HFF-Myc (cell line): Measurements from ENCODE around the gene SMAD6.

Experiments used
- DNase-seq: peaks from one replicate; pipeline ENCODE4 v3.0.0-alpha.2; 2011; ENCODE audit warnings: low read depth; ENCODE audit errors: extremely low read depth
- H3K4me3 ChIP-seq: replicated peaks from 2 replicates; pipeline ENCODE4 v1.5.1; 2011; ENCODE audit warnings: low read depth, mild to moderate bottlenecking, control low read depth, low read length
- CTCF ChIP-seq: IDR thresholded peaks from 2 replicates; pipeline ENCODE4 v1.5.1; 2012; ENCODE audit warnings: mild to moderate bottlenecking, low read depth, low read length, control low read depth; ENCODE audit errors: missing control alignments

Gene SMAD6

GRCh38 chr15:66786708-66787488 lies 84.9 kb downstream of the SMAD6 start:
- H3K4me3 ChIP-seq = no peak overlapping the region
- no peak for TF ChIP-seq CTCF
- DNase-seq = no peak

GRCh38 chr15:66787489-66787871 lies 85.4 kb downstream of the SMAD6 start:
- DNase-seq = no peak
- H3K4me3 ChIP-seq = no peak overlapping the region
- no peak for TF ChIP-seq CTCF

- no peak for DNase-seq
- no peak overlapping the region for H3K4me3 ChIP-seq
- TF ChIP-seq CTCF = no peak
Observed at GRCh38 chr15:66788024-66788423, 86.0 kb downstream of the SMAD6 start.

- peak; percentile 69 for TF ChIP-seq CTCF
- H3K4me3 ChIP-seq = no peak overlapping the region
- DNase-seq = peak; percentile 66
Observed at GRCh38 chr15:66789029-66790025, 87.3 kb downstream of the SMAD6 start.

GRCh38 chr15:66795851-66796250 lies 93.8 kb downstream of the SMAD6 start:
- DNase-seq = no peak
- TF ChIP-seq CTCF = no peak

GRCh38 chr15:66796343-66796742 lies 94.3 kb downstream of the SMAD6 start:
- DNase-seq = no peak
- TF ChIP-seq CTCF = no peak
- no peak overlapping the region for H3K4me3 ChIP-seq

More at GRCh38 chr15:66795851-66796250, 93.8 kb downstream of the SMAD6 start:
- H3K4me3 ChIP-seq = no peak overlapping the region
